HUES48 (cell line): Measurements from ENCODE around the gene AKT3.
"Not testable (repeated sequence)": the region's sequence is repeated elsewhere in the genome, so short reads cannot be mapped to it uniquely, and the experiment has no call there.

ENCODE experiments used
- H3K27ac ChIP-seq: one replicate; pipeline ENCODE4 v1.7.0; 2013; ENCODE audit warnings: low read depth, low read length, inconsistent platforms
- H3K27me3 ChIP-seq: 2 replicates; pipeline ENCODE4 v1.6.1; 2013; ENCODE audit warnings: mild to moderate bottlenecking, low read length; ENCODE audit not compliant: control insufficient read depth, insufficient read depth
- H3K36me3 ChIP-seq: 2 replicates; pipeline ENCODE4 v1.6.1; 2013; ENCODE audit warnings: low read length; ENCODE audit not compliant: control insufficient read depth, insufficient read depth
- H3K4me1 ChIP-seq: 2 replicates; pipeline ENCODE4 v1.6.1; 2013; ENCODE audit warnings: mild to moderate bottlenecking, low read length; ENCODE audit not compliant: control insufficient read depth, insufficient read depth
- H3K4me3 ChIP-seq: 2 replicates; pipeline ENCODE4 v1.5.1; 2013; ENCODE audit warnings: mild to moderate bottlenecking, low read depth, low read length
- H3K9ac ChIP-seq: 2 replicates; pipeline ENCODE4 v1.6.1; 2013; ENCODE audit warnings: mild to moderate bottlenecking, low read depth, low read length, moderate library complexity
- H3K9me3 ChIP-seq: 2 replicates; pipeline ENCODE4 v1.6.1; 2013; ENCODE audit warnings: low read length; ENCODE audit not compliant: control insufficient read depth, insufficient read depth

AKT3 gene

GRCh38 chr1:243708210-243708609 is 141.8 kb downstream of the AKT3 start:
- Histone ChIP-seq H3K4me3 (no peak overlapping the region), H3K4me1 (peaks cover 14% of the 10 kb centered on the region), H3K36me3 (no peaks in the 10 kb centered on the region), H3K27ac (no peak overlapping the region), H3K9ac (no peak overlapping the region), H3K9me3 (no peaks in the 10 kb centered on the region), H3K27me3 (no peaks in the 10 kb centered on the region)

DNA sequence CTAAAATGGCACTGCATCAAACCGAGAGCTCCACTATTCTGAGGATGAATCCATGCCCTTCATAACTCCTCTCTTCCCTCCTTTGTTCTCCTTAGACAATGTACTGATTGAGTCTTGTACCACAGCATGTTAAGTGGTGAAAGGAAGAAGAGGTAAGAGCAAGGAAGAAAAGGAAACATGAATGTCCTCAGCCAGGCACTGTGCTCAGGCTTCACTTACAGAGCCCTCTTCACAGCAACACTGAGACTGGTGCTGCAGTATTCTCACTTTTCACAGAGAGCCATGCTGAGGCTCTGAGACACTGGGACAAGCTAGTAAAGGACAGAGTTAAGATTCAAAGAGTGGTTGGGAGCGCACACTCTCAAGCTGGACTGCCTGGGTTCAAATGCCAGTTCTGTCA is 143.5 kb downstream of the AKT3 start:
- Histone ChIP-seq H3K27me3 (no peaks in the 10 kb centered on the region), H3K4me3 (no peak overlapping the region), H3K27ac (no peak overlapping the region), H3K4me1 (peaks cover 10% of the 10 kb centered on the region), H3K9me3 (no peaks in the 10 kb centered on the region), H3K9ac (no peak overlapping the region), H3K36me3 (no peaks in the 10 kb centered on the region)

- Histone ChIP-seq H3K27ac (no peak overlapping the region), H3K9ac (no peak overlapping the region), H3K27me3 (no peaks in the 10 kb centered on the region), H3K36me3 (no peaks in the 10 kb centered on the region), H3K4me1 (peaks cover 9% of the 10 kb centered on the region), H3K9me3 (no peaks in the 10 kb centered on the region), H3K4me3 (no peak overlapping the region)
Observed at GRCh38 chr1:243705585-243705984, 144.5 kb downstream of the AKT3 start.

DNA sequence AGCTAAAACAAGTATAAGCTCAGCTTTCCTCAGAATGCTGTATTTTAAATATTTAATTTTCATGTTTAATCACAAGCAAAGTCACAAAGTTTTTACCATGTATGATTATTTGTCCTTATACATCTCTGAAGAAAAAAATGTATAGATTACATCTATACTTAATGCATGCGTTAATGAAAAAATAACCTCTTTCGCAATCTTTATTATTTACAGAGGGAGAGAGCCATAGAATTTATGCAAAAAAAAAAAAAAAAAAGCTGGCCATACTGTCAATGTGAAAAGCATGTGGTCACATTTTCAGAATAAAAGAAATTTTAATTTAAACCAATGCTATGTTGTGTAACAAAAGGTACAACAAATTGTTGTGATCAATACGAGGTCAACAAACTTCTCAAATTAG is 148.2 kb downstream of the AKT3 start:
- no peaks in the 10 kb centered on the region for H3K27me3 ChIP-seq
- H3K36me3 ChIP-seq: no peaks in the 10 kb centered on the region
- peaks cover 8% of the 10 kb centered on the region for H3K4me1 ChIP-seq
- H3K27ac ChIP-seq: no peak overlapping the region
- no peak overlapping the region for H3K4me3 ChIP-seq
- no peak overlapping the region for H3K9ac ChIP-seq
- H3K9me3 ChIP-seq: no peaks in the 10 kb centered on the region

- Histone ChIP-seq H3K9ac (no peak overlapping the region), H3K36me3 (no peaks in the 10 kb centered on the region), H3K27me3 (no peaks in the 10 kb centered on the region), H3K4me3 (no peak overlapping the region), H3K27ac (no peak overlapping the region), H3K4me1 (no peaks in the 10 kb centered on the region), H3K9me3 (no peaks in the 10 kb centered on the region)
Observed at GRCh38 chr1:243693800-243694199, 156.2 kb downstream of the AKT3 start.

DNA sequence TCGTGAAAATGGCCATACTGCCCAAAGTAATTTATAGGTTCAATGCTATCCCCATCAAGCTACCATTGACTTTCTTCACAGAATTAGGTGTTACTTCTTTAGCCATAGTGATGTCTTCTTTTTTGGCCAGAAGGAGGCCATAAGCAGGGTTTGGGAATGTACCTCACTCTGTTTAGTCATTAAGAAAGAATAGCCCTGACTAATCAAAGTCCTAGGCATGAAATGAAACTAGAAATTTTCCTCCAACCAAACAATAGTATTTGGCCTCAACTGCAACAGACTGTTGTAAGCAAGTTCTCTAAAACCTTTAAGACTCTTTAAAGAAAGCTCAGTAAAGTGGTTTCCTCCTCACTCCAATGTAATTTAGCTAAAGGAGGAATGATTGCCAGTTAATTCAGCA is 163.9 kb downstream of the AKT3 start:
- Histone ChIP-seq H3K27ac (no peak overlapping the region), H3K27me3 (no peaks in the 10 kb centered on the region), H3K4me3 (no peak overlapping the region), H3K36me3 (no peaks in the 10 kb centered on the region), H3K9me3 (no peaks in the 10 kb centered on the region), H3K9ac (no peak overlapping the region), H3K4me1 (no peaks in the 10 kb centered on the region)

- Histone ChIP-seq H3K9ac (no peak overlapping the region), H3K9me3 (no peaks in the 10 kb centered on the region), H3K36me3 (no peaks in the 10 kb centered on the region), H3K27ac (no peak overlapping the region), H3K4me3 (no peak overlapping the region), H3K4me1 (no peaks in the 10 kb centered on the region), H3K27me3 (no peaks in the 10 kb centered on the region)
Observed at GRCh38 chr1:243680860-243681259, 169.2 kb downstream of the AKT3 start.

DNA sequence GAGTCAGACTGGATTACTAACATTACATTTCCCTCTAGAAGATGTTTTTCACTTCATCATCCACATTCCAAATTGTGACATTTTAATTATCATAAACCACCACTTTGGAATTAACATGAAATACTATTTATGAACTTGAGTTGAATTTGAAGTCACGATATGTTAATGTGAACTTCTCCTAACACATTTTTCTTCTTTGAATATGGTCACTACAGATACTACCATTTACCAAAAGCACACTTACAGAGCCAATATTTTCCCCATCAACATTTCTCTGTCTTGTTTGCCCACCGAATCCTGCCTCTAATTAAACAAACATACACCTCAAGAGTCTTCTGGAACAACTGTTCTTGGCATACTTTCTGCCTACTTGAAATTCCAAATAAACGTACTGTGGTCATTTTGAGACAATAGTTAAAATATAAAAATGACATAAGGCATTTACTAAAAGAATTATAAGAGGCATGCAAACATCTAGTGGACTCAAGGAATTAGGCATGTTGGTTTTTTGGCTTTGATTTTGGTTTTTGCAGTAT is 177.4 kb downstream of the AKT3 start:
- Histone ChIP-seq H3K4me3 (no peak overlapping the region), H3K27me3 (no peaks in the 10 kb centered on the region), H3K36me3 (no peaks in the 10 kb centered on the region), H3K9ac (no peak overlapping the region), H3K4me1 (no peaks in the 10 kb centered on the region), H3K27ac (no peak overlapping the region), H3K9me3 (no peaks in the 10 kb centered on the region)

DNA sequence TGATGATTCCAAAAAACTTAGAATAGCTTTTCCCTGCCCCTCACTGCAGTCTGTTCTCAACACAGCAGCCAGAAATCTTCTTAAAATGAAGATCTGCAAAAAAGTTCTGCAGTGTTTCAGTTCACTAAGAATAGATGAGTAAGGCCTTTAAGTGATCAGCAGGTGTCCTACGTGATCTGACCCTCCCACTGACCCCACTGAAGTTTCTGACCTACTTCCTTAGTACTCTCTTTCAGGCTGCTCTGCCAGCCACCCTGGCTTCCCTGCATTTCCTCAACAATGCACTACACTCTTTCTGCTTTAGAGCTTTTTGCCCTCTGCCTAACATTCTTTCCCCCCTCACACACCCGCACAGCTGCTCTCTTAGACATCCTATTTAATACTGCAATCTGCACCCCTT is 182.5 kb downstream of the AKT3 start:
- no peak overlapping the region for H3K9ac ChIP-seq
- H3K27me3 ChIP-seq: no peaks in the 10 kb centered on the region
- H3K36me3 ChIP-seq: peaks cover 4% of the 10 kb centered on the region; the same call in 1 of the 2 replicates
- H3K27ac ChIP-seq: no peak overlapping the region
- H3K4me3 ChIP-seq: no peak overlapping the region
- no peaks in the 10 kb centered on the region for H3K9me3 ChIP-seq
- no peaks in the 10 kb centered on the region for H3K4me1 ChIP-seq

DNA sequence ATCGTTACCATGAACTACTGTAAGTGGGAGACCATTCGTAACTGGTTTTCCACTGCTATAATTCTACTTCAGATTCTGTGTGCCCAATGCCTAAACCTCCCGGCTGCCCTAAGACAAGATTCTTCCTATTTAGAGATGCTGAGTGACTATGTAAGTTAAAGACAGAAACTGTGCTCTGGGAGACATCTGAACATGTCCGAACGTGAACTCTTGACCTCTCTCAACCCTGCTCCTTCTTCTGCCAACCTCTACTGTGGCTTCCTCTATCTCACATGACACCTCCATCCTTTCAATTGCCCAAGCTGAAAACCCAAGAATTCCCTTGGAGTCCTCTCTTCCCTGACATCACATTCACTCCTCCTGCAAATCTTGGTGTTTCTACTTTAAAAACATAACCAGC is 182.9 kb downstream of the AKT3 start:
- Histone ChIP-seq H3K36me3 (peaks cover 4% of the 10 kb centered on the region; the same call in 1 of the 2 replicates), H3K4me3 (no peak overlapping the region)

GRCh38 chr1:243663651-243664050 is 186.4 kb downstream of the AKT3 start:
- no peak overlapping the region for H3K4me3 ChIP-seq
- no peaks in the 10 kb centered on the region for H3K4me1 ChIP-seq
- no peaks in the 10 kb centered on the region for H3K9me3 ChIP-seq
- H3K36me3 ChIP-seq: peaks cover 4% of the 10 kb centered on the region; the same call in 1 of the 2 replicates
- no peak overlapping the region for H3K9ac ChIP-seq
- H3K27me3 ChIP-seq: no peaks in the 10 kb centered on the region
- no peak overlapping the region for H3K27ac ChIP-seq

More for the DNA sequence above, 182.9 kb downstream of the AKT3 start:
- no peaks in the 10 kb centered on the region for H3K4me1 ChIP-seq
- no peak overlapping the region for H3K27ac ChIP-seq
- no peaks in the 10 kb centered on the region for H3K27me3 ChIP-seq
- H3K9me3 ChIP-seq: no peaks in the 10 kb centered on the region
- H3K9ac ChIP-seq: no peak overlapping the region

- H3K4me3 ChIP-seq, H3K9ac ChIP-seq, H3K4me1 ChIP-seq, H3K27me3 ChIP-seq, H3K36me3 ChIP-seq, H3K27ac ChIP-seq, H3K9me3 ChIP-seq: not testable (repeated sequence)
Observed at GRCh38 chr1:243662169-243662568, 187.9 kb downstream of the AKT3 start.
